PC-9 (cell line): Measurements from ENCODE around the gene SPSB4. TPM values are rescaled to one million over a fixed set of nuclear protein-coding genes. Genes with fewer than 3 reads are reported as not detected.

Experiments
- BruUV-seq: library from RNA; stranded (reverse); fragments of 400-500 nt; replicated peaks from 2 replicates; lab custom pipeline; 2021; lab: Mats Ljungman, UMichigan
- CTCF ChIA-PET: fragments of 300-600 bp; sonication (Branson Sonifier 250); formaldehyde crosslinking; loops from one replicate; lab custom pipeline; 2022; ENCODE audit warnings: antibody characterized with exemption; lab: Charles Lee
- POLR2A ChIA-PET: fragments of 300-600 bp; sonication (Branson Sonifier 250); formaldehyde crosslinking; loops from one replicate; lab custom pipeline; 2022; ENCODE audit warnings: antibody characterized with exemption; ENCODE audit not compliant: unreplicated experiment; lab: Charles Lee
- DNase-seq, 2 experiments: peaks; one replicate each; pipeline versions ENCODE4 v3.0.0 to v3.0.0-alpha.2; 2015 to 2022; ENCODE audit warnings: mixed read lengths in 1 of 2
- H2AFZ ChIP-seq: fragments of 200-600 bp; sonication (generic); 2 replicates; pipeline ENCODE4 v1.8.1; 2017; ENCODE audit warnings: antibody characterized with exemption
- H3F3A ChIP-seq: fragments of 200-600 bp; sonication (generic); 2 replicates; pipeline ENCODE4 v1.8.1; 2017; ENCODE audit warnings: antibody characterized with exemption, mild to moderate bottlenecking, low read depth; ENCODE audit not compliant: insufficient read depth
- H3K27ac ChIP-seq: fragments of 200-600 bp; sonication (generic); 2 replicates; pipeline ENCODE4 v1.6.1; 2016; ENCODE audit warnings: mixed run types
- H3K27me3 ChIP-seq: fragments of 200-600 bp; sonication (generic); 2 replicates; pipeline ENCODE4 v1.6.1; 2016; ENCODE audit warnings: low read depth, mixed run types; ENCODE audit not compliant: insufficient read depth
- H3K36me3 ChIP-seq: fragments of 200-600 bp; sonication (generic); 2 replicates; pipeline ENCODE4 v1.6.1; 2016; ENCODE audit warnings: low read depth, mixed run types
- H3K4me1 ChIP-seq: fragments of 200-600 bp; sonication (generic); replicated peaks from 2 replicates; pipeline ENCODE4 v1.6.1; 2016; ENCODE audit warnings: mixed run types; ENCODE audit not compliant: insufficient read depth
- H3K4me2 ChIP-seq: fragments of 200-600 bp; sonication (generic); 2 replicates; pipeline ENCODE4 v1.6.1; 2017; ENCODE audit warnings: mixed run types
- H3K4me3 ChIP-seq: fragments of 200-600 bp; sonication (generic); 2 replicates; pipeline ENCODE4 v1.6.1; 2016; ENCODE audit warnings: mixed run types
- H3K79me2 ChIP-seq: fragments of 200-600 bp; sonication (generic); 2 replicates; pipeline ENCODE4 v1.6.1; 2017; ENCODE audit warnings: low read depth, mixed run types
- H3K9me2 ChIP-seq: fragments of 200-600 bp; sonication (generic); 2 replicates; pipeline ENCODE4 v1.8.1; 2017; ENCODE audit warnings: mild to moderate bottlenecking; ENCODE audit not compliant: insufficient read depth
- H3K9me3 ChIP-seq: fragments of 200-600 bp; sonication (generic); 2 replicates; pipeline ENCODE4 v1.8.1; 2016; ENCODE audit warnings: low read depth; ENCODE audit not compliant: insufficient read depth
- H4K20me1 ChIP-seq: fragments of 200-600 bp; sonication (generic); 2 replicates; pipeline ENCODE4 v1.8.1; 2017; ENCODE audit not compliant: insufficient read depth
- CTCF ChIP-seq: fragments of 200-600 bp; sonication (generic); conservative IDR thresholded peaks from 2 replicates; pipeline ENCODE4 v1.6.1; 2017; ENCODE audit warnings: mixed run types, antibody characterized with exemption, mild to moderate bottlenecking, moderate library complexity
- EZH2 ChIP-seq: fragments of 200-600 bp; sonication (generic); IDR thresholded peaks from 2 replicates; pipeline ENCODE4 v1.8.0; 2017; ENCODE audit warnings: antibody characterized with exemption, low read depth
- intact Hi-C: fragments of 100-400 bp; cut with micrococcal nuclease; formaldehyde crosslinking; loops from one replicate; pipeline ENCODE4 v1.10.0; 2022; ENCODE audit not compliant: unreplicated experiment
- total RNA-seq: library from RNA; stranded (reverse); gene quantifications from 2 replicates; pipeline ENCODE4 v1.2.3, GENCODE V29; 2021

Gene SPSB4
- total RNA-seq, 1 experiment from 2014 or later: not detected

GRCh38 chr3:141128126-141128777 is 77.1 kb downstream of the SPSB4 start:
- Histone ChIP-seq H3K9me2 (no peaks in the 10 kb centered on the region), H3K36me3 (no peaks in the 10 kb centered on the region), H3K9me3 (no peaks in the 10 kb centered on the region), H3K27me3 (peaks cover 45% of the 10 kb centered on the region), H3K4me3 (no peak overlapping the region), H3K79me2 (no peaks in the 10 kb centered on the region), H4K20me1 (no peaks in the 10 kb centered on the region), H3K4me1 (no peaks in the 10 kb centered on the region), H2AFZ (no peak overlapping the region), H3K27ac (no peak overlapping the region), H3F3A (no peaks in the 10 kb centered on the region), H3K4me2 (no peak overlapping the region)
- no peak for TF ChIP-seq CTCF
- TF ChIP-seq EZH2: no peak
- no TSS peak for BruUV-seq
- no peak for DNase-seq
- ChIA-PET POLR2A (interaction anchor here (0.5 kb wide), 1 partner anchor 57 kb away, joined by 4 read pairs; no protein-coding TSS in a partner anchor), CTCF (no interaction called here)
- intact Hi-C loops: no loop called here

- Histone ChIP-seq H3K27me3 (peaks cover 39% of the 10 kb centered on the region), H3K27ac (no peak overlapping the region), H3K9me3 (no peaks in the 10 kb centered on the region), H3K4me1 (no peaks in the 10 kb centered on the region), H3F3A (no peaks in the 10 kb centered on the region), H3K36me3 (no peaks in the 10 kb centered on the region), H3K9me2 (no peaks in the 10 kb centered on the region), H3K79me2 (no peaks in the 10 kb centered on the region), H2AFZ (no peak overlapping the region), H3K4me2 (no peak overlapping the region), H3K4me3 (no peak overlapping the region), H4K20me1 (no peaks in the 10 kb centered on the region)
- no TSS peak for BruUV-seq
- ChIA-PET POLR2A (no interaction called here), CTCF (no interaction called here)
- DNase-seq: no peak
- intact Hi-C loops: no loop called here
- no peak for TF ChIP-seq EZH2
- TF ChIP-seq CTCF: no peak
Observed at GRCh38 chr3:141129049-141129448, 77.9 kb downstream of the SPSB4 start.

GRCh38 chr3:141129541-141130011 is 78.4 kb downstream of the SPSB4 start:
- intact Hi-C loops: no loop called here
- TF ChIP-seq CTCF (no peak), EZH2 (no peak)
- Histone ChIP-seq H3K9me2 (no peaks in the 10 kb centered on the region), H3K4me2 (no peak overlapping the region), H4K20me1 (no peaks in the 10 kb centered on the region), H3K4me3 (no peak overlapping the region), H3K27ac (no peak overlapping the region), H2AFZ (no peak overlapping the region), H3K4me1 (no peaks in the 10 kb centered on the region), H3F3A (no peaks in the 10 kb centered on the region), H3K79me2 (no peaks in the 10 kb centered on the region), H3K36me3 (no peaks in the 10 kb centered on the region), H3K27me3 (peaks cover 36% of the 10 kb centered on the region), H3K9me3 (no peaks in the 10 kb centered on the region)
- BruUV-seq: no TSS peak
- DNase-seq: no peak
- POLR2A ChIA-PET: no interaction called here
- CTCF ChIA-PET: no interaction called here
